ENCODE results near the gene PLK5.

PLK5 gene

DNA sequence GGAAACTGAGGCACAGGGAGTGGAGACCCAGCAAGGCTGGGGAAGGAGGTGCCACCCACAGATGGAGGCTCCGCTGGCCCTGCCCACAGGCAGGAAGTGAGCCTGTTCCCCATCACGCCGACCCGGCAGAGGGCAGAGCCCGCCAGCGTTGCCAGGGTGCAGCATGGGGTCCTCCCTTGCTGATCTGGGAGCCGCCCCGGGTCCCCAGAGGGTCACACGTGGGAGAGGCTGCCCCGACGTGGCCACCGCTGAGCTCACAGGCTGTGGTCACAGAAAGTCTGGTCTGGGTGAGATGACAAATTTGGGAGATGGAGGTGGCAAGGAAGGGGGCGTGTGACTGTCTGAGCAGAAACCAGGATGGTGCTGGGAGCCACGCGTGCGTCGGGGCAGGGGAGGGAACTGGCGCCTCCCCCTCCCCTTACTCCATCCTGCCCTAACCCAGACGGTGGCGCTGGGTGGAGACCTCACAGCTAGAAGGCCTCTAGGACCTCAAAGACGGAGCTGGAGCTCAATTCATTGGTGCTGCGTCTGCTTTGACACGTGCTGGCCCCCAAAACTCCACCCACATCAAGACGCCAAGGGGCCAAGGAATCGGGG, 36.5 kb downstream of the PLK5 start:
- no peak for DNase-seq

GRCh38 chr19:1561236-1561842, 37.5 kb downstream of the PLK5 start:
- no peak for DNase-seq

DNA sequence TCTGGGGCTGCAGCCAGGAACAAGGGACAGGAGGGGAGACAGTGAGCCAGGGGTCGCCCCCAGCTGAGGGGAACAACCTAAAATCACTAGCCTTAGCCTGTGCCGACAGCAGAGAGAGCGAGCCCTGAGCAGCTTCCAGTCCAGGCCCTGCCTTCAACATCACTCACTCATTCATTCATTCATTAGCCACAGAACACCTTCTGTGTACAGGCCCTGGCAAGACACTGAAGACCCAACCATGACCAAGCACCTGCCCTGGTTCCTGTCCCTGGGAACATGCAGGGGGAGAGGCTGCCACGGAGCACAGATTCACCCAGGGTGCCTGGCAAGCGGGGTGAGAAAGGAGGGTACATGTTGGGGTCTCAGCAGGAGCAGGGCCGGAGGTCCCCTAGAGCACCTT, 39.4 kb downstream of the PLK5 start:
- no peak for DNase-seq

- DNase-seq: no peak
Measured at GRCh38 chr19:1566392-1567115, 42.7 kb downstream of the PLK5 start.

GRCh38 chr19:1567116-1567847, 43.4 kb downstream of the PLK5 start:
- peak; percentile 13 for DNase-seq

DNA sequence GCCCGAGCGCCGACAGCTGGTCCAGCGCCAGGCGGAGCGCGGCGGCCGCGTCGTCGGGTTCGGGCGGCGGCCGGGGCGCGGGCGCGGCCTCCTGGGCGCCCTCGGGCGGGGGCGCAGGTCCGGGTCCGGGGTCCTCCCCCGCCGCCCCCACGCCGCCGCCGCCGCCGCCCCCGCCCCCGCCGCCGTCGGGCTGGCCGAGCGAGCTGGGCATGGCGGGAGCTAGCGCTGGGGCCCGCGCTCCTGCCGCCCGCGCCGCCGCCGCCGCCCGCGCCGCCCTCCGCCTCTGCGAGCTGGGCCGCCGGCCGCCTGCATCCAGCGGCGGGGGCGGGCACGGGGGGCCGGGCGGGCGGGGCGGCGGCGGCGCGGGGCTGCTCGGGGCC, 44.0 kb downstream of the PLK5 start:
- no peak for DNase-seq

- DNase-seq: peak; percentile 82
Measured at GRCh38 chr19:1568320-1569019, 44.6 kb downstream of the PLK5 start, which contains the start of gene MEX3D. TSS of gene MEX3D (minus strand) at chr19:1568325. CDS start at chr19:1568058, 267 bp downstream.

GRCh38 chr19:1569997-1570396, 46.1 kb downstream of the PLK5 start:
- no peak for DNase-seq

GRCh38 chr19:1570836-1571235, 47.0 kb downstream of the PLK5 start:
- DNase-seq: no peak

- no peak for DNase-seq
Measured at GRCh38 chr19:1571358-1571757, 47.5 kb downstream of the PLK5 start.

DNA sequence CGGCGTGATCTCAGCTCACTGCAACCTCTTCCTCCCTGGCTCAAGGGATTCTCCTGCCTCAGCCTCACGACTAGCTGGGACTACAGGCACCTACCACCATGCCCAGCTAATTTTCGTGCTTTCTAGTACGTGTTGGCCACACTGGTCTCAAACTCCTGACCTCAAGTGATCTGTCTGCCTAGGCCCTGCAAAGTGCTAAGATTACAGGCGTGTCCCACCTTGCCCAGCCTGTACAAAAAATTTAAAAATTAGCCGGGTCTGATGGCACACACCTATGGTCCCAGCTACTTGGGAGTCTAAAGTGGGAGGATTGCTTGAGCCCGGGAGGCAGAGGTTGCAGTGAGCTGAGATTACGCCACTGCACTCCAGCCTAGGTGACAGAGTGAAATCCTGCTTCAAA, 48.9 kb downstream of the PLK5 start:
- DNase-seq: no peak

DNA sequence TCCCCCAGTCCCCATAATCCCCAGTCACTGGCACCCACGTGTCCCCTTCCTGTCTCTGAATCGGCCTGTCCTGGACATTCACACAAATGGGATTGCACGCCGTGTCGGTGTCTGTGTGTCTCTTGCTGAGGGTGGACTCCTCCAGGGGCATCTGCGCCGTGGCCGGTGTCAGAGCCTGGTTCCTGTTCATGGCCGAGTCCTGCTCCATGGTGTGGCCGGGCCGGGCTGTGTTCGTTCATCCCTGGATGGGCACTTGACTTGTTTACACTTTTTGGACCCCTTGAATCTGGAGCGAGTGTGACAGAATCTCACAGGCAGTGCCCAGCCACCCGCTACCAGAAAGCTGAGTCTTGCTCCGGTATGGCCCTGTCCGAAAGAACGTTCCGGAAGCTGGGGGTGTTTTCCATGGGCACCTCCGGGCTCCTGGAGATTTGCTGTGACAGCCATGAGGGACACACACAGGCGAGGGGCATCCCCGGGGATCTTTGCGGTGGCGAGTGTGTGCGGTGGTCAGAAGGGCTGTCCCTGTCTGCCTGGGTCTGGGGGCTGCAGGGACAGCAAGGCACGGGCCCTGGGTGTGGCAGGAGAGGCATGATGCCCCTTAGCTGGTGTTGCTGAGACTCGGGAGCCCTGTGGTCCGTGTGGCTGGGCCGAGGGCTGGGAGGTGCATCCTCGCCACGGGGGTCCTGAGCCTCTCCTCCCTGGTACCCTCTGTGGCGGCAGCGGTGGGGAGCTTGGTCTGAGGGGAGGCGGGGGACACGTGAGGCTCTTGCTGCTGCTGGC, 50.7 kb downstream of the PLK5 start:
- no peak for DNase-seq

GRCh38 chr19:1575323-1576241, 51.7 kb downstream of the PLK5 start:
- DNase-seq: no peak

- no peak for DNase-seq
Measured at GRCh38 chr19:1576242-1577089, 52.6 kb downstream of the PLK5 start.

DNA sequence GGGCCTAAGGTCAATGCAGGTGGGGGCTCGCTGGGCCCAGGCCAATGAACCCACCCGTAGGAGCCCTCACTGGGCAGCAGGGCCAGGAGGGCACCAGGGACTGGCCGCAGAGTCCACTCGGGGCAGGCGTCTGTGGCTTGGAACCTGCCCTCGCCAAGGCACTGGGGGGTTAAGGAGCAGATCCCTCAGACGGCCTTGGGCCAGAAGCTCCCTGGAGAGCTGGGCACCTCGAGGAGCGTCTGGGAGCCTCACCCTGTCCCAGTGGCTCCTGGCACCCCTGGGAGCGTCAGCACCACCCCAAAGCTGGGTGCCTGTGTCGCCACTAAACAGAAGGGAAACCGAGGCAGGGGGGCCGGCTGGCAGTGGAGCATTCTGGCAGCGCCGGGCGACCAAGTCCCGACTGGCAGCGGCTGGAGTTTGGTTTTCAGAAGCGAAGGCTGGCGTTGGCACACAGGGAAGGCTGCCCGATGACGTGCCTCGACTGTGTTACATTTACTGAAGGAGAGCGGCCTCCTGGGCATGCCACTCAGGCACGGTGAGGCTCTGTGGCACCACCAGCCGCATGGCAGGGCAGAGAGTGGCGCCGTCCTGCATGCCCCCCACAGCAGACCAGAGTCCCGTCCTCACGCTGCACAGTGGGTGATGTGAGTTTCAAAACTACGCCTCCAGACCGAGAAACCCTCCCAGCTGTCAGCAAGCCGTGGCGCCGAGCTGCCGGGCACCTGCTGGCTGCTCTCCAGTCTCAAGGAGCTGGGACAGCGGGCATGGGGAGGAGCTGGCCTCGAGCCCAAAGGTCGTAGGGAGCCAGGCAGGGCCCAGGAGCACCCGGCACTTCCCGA, 53.4 kb downstream of the PLK5 start:
- no peak for DNase-seq

- DNase-seq: no peak
Measured at GRCh38 chr19:1577929-1578618, 54.2 kb downstream of the PLK5 start.

DNA sequence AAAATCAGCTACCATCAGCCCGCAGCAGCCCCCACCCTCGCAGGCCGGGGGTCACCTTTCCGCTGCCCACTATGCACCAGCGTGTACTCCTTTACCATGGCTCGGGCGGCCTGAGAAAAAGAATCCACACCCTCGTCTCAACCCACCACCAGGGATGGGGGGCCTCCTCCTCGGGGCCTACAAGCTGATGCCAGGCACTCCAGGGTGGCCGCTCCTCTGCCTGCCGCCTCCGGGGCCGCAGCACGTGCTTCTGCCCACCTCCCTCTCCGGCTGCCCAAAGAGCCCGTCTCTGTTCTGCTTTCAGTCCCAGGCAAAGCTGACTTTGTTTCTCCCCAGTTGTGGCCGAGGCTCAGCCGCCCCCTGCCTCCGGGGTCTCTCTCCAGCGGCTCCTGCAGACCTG, 55.3 kb downstream of the PLK5 start:
- no peak for DNase-seq

- no peak for DNase-seq
Measured at GRCh38 chr19:1580382-1580781, 56.5 kb downstream of the PLK5 start.

DNA sequence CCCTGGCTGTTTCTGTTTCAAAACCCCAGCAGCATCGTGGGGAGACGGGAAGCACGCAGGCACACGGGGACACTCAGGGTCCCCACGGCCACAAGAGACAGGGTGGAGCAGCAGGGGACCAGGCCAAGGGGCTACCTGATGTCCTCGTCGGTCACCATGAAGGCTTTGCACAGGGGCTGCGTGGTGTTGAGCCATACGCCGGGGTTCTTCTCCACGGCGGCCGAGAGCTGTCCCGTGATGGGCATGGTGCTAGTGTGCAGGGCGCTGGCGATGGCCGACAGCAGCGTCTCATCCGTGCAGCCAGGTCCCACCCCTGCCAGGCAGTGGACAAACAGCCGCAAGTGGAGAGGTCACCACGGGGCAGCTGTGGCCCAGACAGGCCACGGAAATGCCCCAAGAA, 57.1 kb downstream of the PLK5 start:
- DNase-seq: no peak
